HepG2 (cell line): ENCODE data around the gene TNFAIP8L2. TPM values are rescaled to one million over a fixed set of nuclear protein-coding genes. Genes with fewer than 3 reads are reported as not detected.

Experiments
- ATRX ChIP-seq: sonication (generic); formaldehyde crosslinking; IDR thresholded peaks from 2 replicates; pipeline ENCODE4 v1.4.0; 2020; ENCODE audit warnings: missing genetic modification reagents, borderline replicate concordance
- ELF1 ChIP-seq: sonication (generic); formaldehyde crosslinking; IDR thresholded peaks from 2 replicates; pipeline ENCODE4 v1.4.0; 2020; ENCODE audit warnings: missing genetic modification reagents
- ELF3 ChIP-seq: IDR thresholded peaks from 2 replicates; pipeline ENCODE4 v1.6.1; 2016; ENCODE audit warnings: missing genetic modification reagents, missing compliant biosample characterization
- KLF11 ChIP-seq: IDR thresholded peaks from 2 replicates; pipeline ENCODE4 v1.6.1; 2016; ENCODE audit warnings: missing compliant biosample characterization
- MEIS2 ChIP-seq: sonication (generic); formaldehyde crosslinking; IDR thresholded peaks from 2 replicates; pipeline ENCODE4 v1.9.0; 2021; ENCODE audit warnings: mild to moderate bottlenecking, missing genetic modification reagents
- MZF1 ChIP-seq: sonication (generic); formaldehyde crosslinking; IDR thresholded peaks from 2 replicates; pipeline ENCODE4 v1.8.1; 2023; ENCODE audit warnings: mild to moderate bottlenecking, missing genetic modification reagents, borderline replicate concordance
- NKX3-1 ChIP-seq: sonication (generic); formaldehyde crosslinking; IDR thresholded peaks from 2 replicates; pipeline ENCODE4 v1.5.0; 2020; ENCODE audit warnings: missing genetic modification reagents
- PAWR ChIP-seq: sonication (generic); formaldehyde crosslinking; IDR thresholded peaks from 2 replicates; pipeline ENCODE4 v1.4.0; 2020; ENCODE audit warnings: missing genetic modification reagents, mild to moderate bottlenecking, borderline replicate concordance
- POLR2G ChIP-seq: fragments of 200-400 bp; formaldehyde crosslinking; IDR thresholded peaks from 2 replicates; pipeline ENCODE4 v1.6.1; 2018; ENCODE audit warnings: mild to moderate bottlenecking, low read depth, low read length, moderate library complexity
- RBAK ChIP-seq: sonication (generic); formaldehyde crosslinking; IDR thresholded peaks from 2 replicates; pipeline ENCODE4 v1.5.1; 2020; ENCODE audit warnings: mild to moderate bottlenecking, missing genetic modification reagents
- SALL2 ChIP-seq: sonication (generic); formaldehyde crosslinking; IDR thresholded peaks from 2 replicates; pipeline ENCODE4 v1.8.1; 2023; ENCODE audit warnings: mild to moderate bottlenecking, missing genetic modification reagents, inconsistent platforms
- SNRNP70 ChIP-seq: fragments of 200-400 bp; formaldehyde crosslinking; IDR thresholded peaks from 2 replicates; pipeline ENCODE4 v1.6.1; 2017; ENCODE audit warnings: mild to moderate bottlenecking, low read depth, low read length, moderate library complexity
- SRSF9 ChIP-seq: fragments of 200-400 bp; formaldehyde crosslinking; IDR thresholded peaks from 2 replicates; pipeline ENCODE4 v1.6.1; 2018; ENCODE audit warnings: borderline replicate concordance, mild to moderate bottlenecking, low read depth, low read length; ENCODE audit not compliant: insufficient read depth, poor library complexity, severe bottlenecking
- TCF12 ChIP-seq, 2 experiments: fragments of 450-650 bp in 1 of 2; sonication (generic) in 1 of 2; formaldehyde crosslinking in 1 of 2; IDR thresholded peaks; 2 replicates each; pipeline versions ENCODE4 v1.6.1 to v1.8.0; 2017 to 2022; ENCODE audit warnings: antibody characterized with exemption in 1 of 2, mild to moderate bottlenecking in 1 of 2, missing genetic modification reagents in 1 of 2, moderate library complexity in 1 of 2
- WIZ ChIP-seq: sonication (generic); formaldehyde crosslinking; IDR thresholded peaks from 2 replicates; pipeline ENCODE4 v1.5.1; 2020; ENCODE audit warnings: mild to moderate bottlenecking, missing genetic modification reagents
- ZBTB46 ChIP-seq: sonication (generic); formaldehyde crosslinking; IDR thresholded peaks from 2 replicates; pipeline ENCODE4 v1.4.0; 2020; ENCODE audit warnings: mild to moderate bottlenecking, missing genetic modification reagents, borderline replicate concordance
- ZBTB7A ChIP-seq: sonication (generic); formaldehyde crosslinking; IDR thresholded peaks from 2 replicates; pipeline ENCODE4 v1.8.0; 2022; ENCODE audit warnings: mild to moderate bottlenecking, missing genetic modification reagents
- ZNF124 ChIP-seq: sonication (generic); formaldehyde crosslinking; IDR thresholded peaks from 2 replicates; pipeline ENCODE4 v1.4.0; 2020; ENCODE audit warnings: missing genetic modification reagents
- ZNF414 ChIP-seq: sonication (generic); formaldehyde crosslinking; IDR thresholded peaks from 2 replicates; pipeline ENCODE4 v1.5.0; 2020; ENCODE audit warnings: missing genetic modification reagents
- ZNF446 ChIP-seq: sonication (generic); formaldehyde crosslinking; IDR thresholded peaks from 2 replicates; pipeline ENCODE4 v1.5.0; 2020; ENCODE audit warnings: mild to moderate bottlenecking, missing genetic modification reagents
- ZNF589 ChIP-seq: sonication (generic); formaldehyde crosslinking; conservative IDR thresholded peaks from 2 replicates; pipeline ENCODE4 v1.8.0; 2022; ENCODE audit warnings: mild to moderate bottlenecking, moderate library complexity, missing genetic modification reagents
- ZNF644 ChIP-seq: IDR thresholded peaks from 2 replicates; pipeline ENCODE4 v1.6.1; 2016; ENCODE audit warnings: low read depth
- polyA plus RNA-seq, 8 experiments: library from polyadenylated mRNA; depleted of rRNA in 3 of 8; stranded (reverse) in 7 of 8; unstranded in 1 of 8; fragments of >200 nt; fragmentation: Illumina TruSeq in 4 of 8; extraction: Trizol in 4 of 8; gene quantifications; 2 replicates each; pipeline versions ENCODE4 v1.2.1 to v1.2.3, GENCODE V29; 2011 to 2016; ENCODE audit warnings: low read depth in 4 of 8, missing spikeins in 1 of 8, mixed read lengths in 1 of 8; ENCODE audit not compliant: insufficient read depth in 1 of 8
- total RNA-seq, 5 experiments: library from RNA; depleted of rRNA; stranded (reverse); fragments of >200 nt; fragmentation: Illumina TruSeq; extraction: Trizol; gene quantifications; 2 replicates each; pipeline ENCODE4 v1.2.3, GENCODE V29; 2016; ENCODE audit warnings: low read depth in 1 of 5
- TF ChIP-seq, protein P1 (sequence below): sonication (generic); formaldehyde crosslinking; IDR thresholded peaks from 2 replicates; pipeline ENCODE4 v1.5.1; 2020; ENCODE audit warnings: missing genetic modification reagents, mild to moderate bottlenecking, borderline replicate concordance
- TF ChIP-seq, protein P2 (sequence below): sonication (generic); IDR thresholded peaks from 2 replicates; pipeline ENCODE4 v1.6.1; 2016; ENCODE audit warnings: low read depth, borderline replicate concordance

The TNFAIP8L2 gene
- total and polyA plus RNA-seq, 2 of the 13 experiments (the other 11 are each of a cell fraction or from before 2014, with no cell fraction given), result not detected

GRCh38 chr1:151146412-151147131 lies 9.9 kb upstream of the TNFAIP8L2 start, which contains the start of gene SEMA6C (continued):
- TF ChIP-seq, protein P1, sequence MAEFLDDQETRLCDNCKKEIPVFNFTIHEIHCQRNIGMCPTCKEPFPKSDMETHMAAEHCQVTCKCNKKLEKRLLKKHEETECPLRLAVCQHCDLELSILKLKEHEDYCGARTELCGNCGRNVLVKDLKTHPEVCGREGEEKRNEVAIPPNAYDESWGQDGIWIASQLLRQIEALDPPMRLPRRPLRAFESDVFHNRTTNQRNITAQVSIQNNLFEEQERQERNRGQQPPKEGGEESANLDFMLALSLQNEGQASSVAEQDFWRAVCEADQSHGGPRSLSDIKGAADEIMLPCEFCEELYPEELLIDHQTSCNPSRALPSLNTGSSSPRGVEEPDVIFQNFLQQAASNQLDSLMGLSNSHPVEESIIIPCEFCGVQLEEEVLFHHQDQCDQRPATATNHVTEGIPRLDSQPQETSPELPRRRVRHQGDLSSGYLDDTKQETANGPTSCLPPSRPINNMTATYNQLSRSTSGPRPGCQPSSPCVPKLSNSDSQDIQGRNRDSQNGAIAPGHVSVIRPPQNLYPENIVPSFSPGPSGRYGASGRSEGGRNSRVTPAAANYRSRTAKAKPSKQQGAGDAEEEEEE (CRISPR knock-in tag), result no peak
- TF ChIP-seq ZBTB46 (CRISPR knock-in tag) (no peak), NKX3-1 (CRISPR knock-in tag) (no peak), KLF11 (no peak), RBAK (CRISPR knock-in tag) (no peak), TCF12 (IDR thresholded peaks at IDR 0.05) (no peak), TCF12 (CRISPR knock-in tag; IDR thresholded peaks at IDR 0.05) (0 out of 2 replicates have a peak, but pooled peaks have one; percentile 36), ZNF644 (CRISPR knock-in tag) (no peak), WIZ (CRISPR knock-in tag) (no peak), ELF1 (CRISPR knock-in tag) (no peak; the same call in 1 of the 2 replicates), ELF3 (CRISPR knock-in tag) (no peak; the same call in 1 of the 2 replicates), SALL2 (CRISPR knock-in tag) (0 out of 2 replicates have a peak, but pooled peaks have one; percentile 56), POLR2G (peak; percentile 70), ATRX (CRISPR knock-in tag) (no peak), ZNF414 (CRISPR knock-in tag) (no peak), MEIS2 (CRISPR knock-in tag) (no peak), PAWR (no peak), SRSF9 (no peak), ZNF124 (CRISPR knock-in tag) (0 out of 2 replicates have a peak, but pooled peaks have one; percentile 37), MZF1 (CRISPR knock-in tag) (no peak), ZNF446 (CRISPR knock-in tag) (no peak), ZBTB7A (CRISPR knock-in tag) (no peak), SNRNP70 (no peak), ZNF589 (CRISPR knock-in tag) (no peak)
- TF ChIP-seq, protein P2, sequence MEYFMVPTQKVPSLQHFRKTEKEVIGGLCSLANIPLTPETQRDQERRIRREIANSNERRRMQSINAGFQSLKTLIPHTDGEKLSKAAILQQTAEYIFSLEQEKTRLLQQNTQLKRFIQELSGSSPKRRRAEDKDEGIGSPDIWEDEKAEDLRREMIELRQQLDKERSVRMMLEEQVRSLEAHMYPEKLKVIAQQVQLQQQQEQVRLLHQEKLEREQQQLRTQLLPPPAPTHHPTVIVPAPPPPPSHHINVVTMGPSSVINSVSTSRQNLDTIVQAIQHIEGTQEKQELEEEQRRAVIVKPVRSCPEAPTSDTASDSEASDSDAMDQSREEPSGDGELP, result peak; percentile 8; the same call in 1 of the 2 replicates
